ENCODE results near the gene LRMDA.

- TF ChIP-seq CTCF (conservative IDR thresholded peaks at IDR 0.05; ENCODE audit: low read length) (no peak), EZH2phosphoT487 (IDR thresholded peaks at IDR 0.05; ENCODE audit: borderline replicate concordance) (no peak)
Observed at GRCh38 chr10:76234499-76235226, 803.2 kb downstream of the LRMDA start.

All from Loucy (cell line).